NCI-H187 treated with DMSO at 0.1 percent for 48 hours (cell line): ENCODE measurements around the gene COLEC11.
"Not testable (repeated sequence)": the region's sequence is repeated elsewhere in the genome, so short reads cannot be mapped to it uniquely, and the experiment has no call there.

Source experiments
- DNase-seq: peaks from one replicate; lab custom pipeline; 2025; lab: John Stamatoyannopoulos, UW

Gene COLEC11

GRCh38 chr2:3654531-3655225 lies 59.8 kb downstream of the COLEC11 start:
- DNase-seq = no peak

- no peak for DNase-seq
These were observed 61.2 kb downstream of the COLEC11 start for GRCh38 chr2:3655871-3656761.

GRCh38 chr2:3656762-3657721 lies 62.1 kb downstream of the COLEC11 start:
- no peak for DNase-seq

- DNase-seq = no peak
These were observed 63.0 kb downstream of the COLEC11 start, which contains the start of gene ALLC for GRCh38 chr2:3657881-3658280. ALLC (plus strand) TSS chr2:3658200; CDS start chr2:3671158, 12,958 bp downstream.

GRCh38 chr2:3659447-3660432 lies 64.8 kb downstream of the COLEC11 start:
- DNase-seq = peak; percentile 41

- not testable (repeated sequence) for DNase-seq
These were observed 65.7 kb downstream of the COLEC11 start for GRCh38 chr2:3660640-3661039.

GRCh38 chr2:3661149-3661660 lies 66.3 kb downstream of the COLEC11 start:
- DNase-seq = no peak

- DNase-seq = no peak
These were observed 67.3 kb downstream of the COLEC11 start for GRCh38 chr2:3662239-3662638.

- DNase-seq = no peak
These were observed 69.2 kb downstream of the COLEC11 start for GRCh38 chr2:3664118-3664517.

- no peak for DNase-seq
These were observed 70.0 kb downstream of the COLEC11 start for GRCh38 chr2:3664925-3665324.

GRCh38 chr2:3665886-3666612 lies 71.1 kb downstream of the COLEC11 start:
- no peak for DNase-seq

GRCh38 chr2:3666613-3666975 lies 71.7 kb downstream of the COLEC11 start:
- no peak for DNase-seq

GRCh38 chr2:3667151-3667631 lies 72.3 kb downstream of the COLEC11 start:
- peak; percentile 78 for DNase-seq

GRCh38 chr2:3669656-3670055 lies 74.7 kb downstream of the COLEC11 start:
- DNase-seq = no peak

- no peak for DNase-seq
These were observed 75.5 kb downstream of the COLEC11 start for GRCh38 chr2:3670376-3670775.

- DNase-seq = no peak
These were observed 76.0 kb downstream of the COLEC11 start for GRCh38 chr2:3670941-3671340.

- no peak for DNase-seq
These were observed 78.2 kb downstream of the COLEC11 start for GRCh38 chr2:3672861-3673678.

GRCh38 chr2:3674066-3674845 lies 79.3 kb downstream of the COLEC11 start:
- no peak for DNase-seq
